Activated gamma-delta T cell treated with Interleukin-2 at 50 U/mL for 16 hours (primary cell): Measurements from ENCODE around the gene TFAP2C.
"Not testable (repeated sequence)": the region's sequence is repeated elsewhere in the genome, so short reads cannot be mapped to it uniquely, and the experiment has no call there.

Experiments used
- DNase-seq: peaks from one replicate; pipeline ENCODE4 v3.0.0-alpha.2; 2020

The TFAP2C gene

GRCh38 chr20:56657879-56658278 is 28.8 kb downstream of the TFAP2C start:
- DNase-seq: no peak

- not testable (repeated sequence) for DNase-seq
Measured at GRCh38 chr20:56658341-56658947, 29.3 kb downstream of the TFAP2C start.

GRCh38 chr20:56663660-56664059 is 34.6 kb downstream of the TFAP2C start:
- no peak for DNase-seq

- DNase-seq: no peak
Measured at GRCh38 chr20:56664796-56665195, 35.7 kb downstream of the TFAP2C start.

- no peak for DNase-seq
Measured at GRCh38 chr20:56665806-56666205, 36.7 kb downstream of the TFAP2C start.

GRCh38 chr20:56673450-56673849 is 44.3 kb downstream of the TFAP2C start:
- no peak for DNase-seq

- DNase-seq: no peak
Measured at GRCh38 chr20:56676001-56676400, 46.9 kb downstream of the TFAP2C start.

GRCh38 chr20:56676679-56677078 is 47.6 kb downstream of the TFAP2C start:
- DNase-seq: no peak

GRCh38 chr20:56683077-56683865 is 54.2 kb downstream of the TFAP2C start:
- DNase-seq: no peak

- DNase-seq: no peak
Measured at GRCh38 chr20:56685879-56686278, 56.8 kb downstream of the TFAP2C start.

- no peak for DNase-seq
Measured at GRCh38 chr20:56687061-56687460, 58.0 kb downstream of the TFAP2C start.

- DNase-seq: no peak
Measured at GRCh38 chr20:56688106-56688505, 59.0 kb downstream of the TFAP2C start.
